CD1c-positive myeloid dendritic cell (primary cell): ENCODE results near the gene GDPGP1.
A peak's percentile ranks its signal among the peaks of the same experiment; 100 is the strongest.

Experiments used
- DNase-seq: peaks from one replicate; pipeline ENCODE4 v3.0.0-alpha.2; 2016; ENCODE audit errors: extremely low spot score

The GDPGP1 gene

GRCh38 chr15:90203922-90204321, 30.1 kb upstream of the GDPGP1 start:
- no peak for DNase-seq

- DNase-seq = no peak
Measured at GRCh38 chr15:90205050-90205848, 28.8 kb upstream of the GDPGP1 start.

GRCh38 chr15:90205886-90206285, 28.1 kb upstream of the GDPGP1 start:
- DNase-seq = peak; percentile 76

DNA sequence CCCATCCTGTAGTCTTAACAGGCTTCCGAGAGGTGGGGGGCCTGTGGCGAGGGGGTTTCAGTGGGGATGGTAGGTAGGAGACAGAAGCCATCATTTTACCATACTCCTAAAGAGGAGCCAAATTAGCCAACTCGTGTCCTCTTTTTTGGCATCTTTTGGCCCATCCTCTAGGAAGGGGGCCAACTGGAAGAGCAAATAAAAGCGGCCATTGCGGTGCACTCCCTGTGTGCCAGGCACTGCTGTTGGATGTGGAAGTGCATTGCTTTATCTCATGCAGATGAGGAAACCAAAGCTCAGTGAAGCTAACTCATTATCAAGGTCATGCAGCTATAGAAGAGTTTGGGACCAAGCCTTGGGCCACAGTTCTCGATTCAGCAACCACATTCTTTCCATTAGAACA, 26.8 kb upstream of the GDPGP1 start:
- no peak for DNase-seq

- no peak for DNase-seq
Measured at GRCh38 chr15:90208356-90208755, 25.7 kb upstream of the GDPGP1 start.

GRCh38 chr15:90209591-90209990, 24.4 kb upstream of the GDPGP1 start:
- DNase-seq = peak; percentile 45

DNA sequence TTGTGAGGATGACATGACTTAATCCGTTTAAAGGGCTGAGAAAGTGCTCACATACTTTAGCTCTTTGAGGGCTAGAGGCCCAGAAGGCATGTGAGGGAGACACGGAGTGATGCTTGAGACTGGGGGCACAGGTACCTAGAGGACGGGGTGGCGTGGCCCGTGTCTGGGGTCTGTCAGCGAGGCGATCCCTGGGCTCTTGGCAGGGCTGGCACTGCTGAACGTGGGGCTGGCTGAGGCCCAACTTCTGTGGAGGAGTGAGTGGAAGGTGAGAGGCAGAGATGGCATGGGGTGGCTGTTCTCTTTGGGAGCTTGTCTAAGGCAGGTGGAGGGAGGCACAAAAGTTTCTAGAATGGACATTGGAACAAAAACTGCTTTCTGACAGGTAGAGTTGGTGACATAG, 23.4 kb upstream of the GDPGP1 start:
- DNase-seq = no peak

- DNase-seq = no peak
Measured at GRCh38 chr15:90211009-90211408, 23.0 kb upstream of the GDPGP1 start.

- DNase-seq = peak; percentile 28
Measured at GRCh38 chr15:90211440-90212143, 22.4 kb upstream of the GDPGP1 start.

GRCh38 chr15:90212221-90213098, 21.5 kb upstream of the GDPGP1 start:
- DNase-seq = no peak

- no peak for DNase-seq
Measured at GRCh38 chr15:90213122-90213817, 20.7 kb upstream of the GDPGP1 start.

GRCh38 chr15:90213818-90214204, 20.2 kb upstream of the GDPGP1 start:
- DNase-seq = no peak

DNA sequence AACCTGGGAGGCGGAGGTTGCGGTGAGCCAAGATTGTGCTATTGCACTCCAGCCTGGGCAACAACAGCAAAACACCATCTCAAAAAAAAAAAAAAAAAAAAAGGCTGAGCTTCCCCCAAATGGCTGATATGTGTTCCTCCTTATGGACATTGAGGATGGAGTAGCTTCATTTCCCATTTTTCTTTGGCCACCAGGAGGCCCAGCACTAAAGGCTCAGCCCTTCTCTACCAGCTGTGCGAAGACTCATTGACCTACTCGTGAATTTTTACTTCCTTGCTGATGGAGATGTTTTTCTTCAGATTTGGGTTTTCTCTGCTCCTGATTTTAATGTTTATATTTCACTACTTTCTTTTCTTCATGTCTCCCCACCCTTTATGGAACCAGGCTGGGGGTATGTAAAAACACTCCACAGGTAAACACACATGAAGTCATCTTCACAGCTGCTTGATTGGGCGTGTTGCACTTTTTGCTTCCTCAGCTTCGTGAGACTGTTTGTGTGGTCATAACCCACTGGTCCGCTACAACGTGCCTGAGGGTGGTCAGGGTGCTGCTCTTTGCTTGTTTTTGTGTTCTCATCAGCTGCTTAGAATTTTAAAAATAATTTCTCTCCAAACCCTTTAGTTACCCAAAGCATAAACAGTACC, 19.3 kb upstream of the GDPGP1 start:
- DNase-seq = peak; percentile 69

DNA sequence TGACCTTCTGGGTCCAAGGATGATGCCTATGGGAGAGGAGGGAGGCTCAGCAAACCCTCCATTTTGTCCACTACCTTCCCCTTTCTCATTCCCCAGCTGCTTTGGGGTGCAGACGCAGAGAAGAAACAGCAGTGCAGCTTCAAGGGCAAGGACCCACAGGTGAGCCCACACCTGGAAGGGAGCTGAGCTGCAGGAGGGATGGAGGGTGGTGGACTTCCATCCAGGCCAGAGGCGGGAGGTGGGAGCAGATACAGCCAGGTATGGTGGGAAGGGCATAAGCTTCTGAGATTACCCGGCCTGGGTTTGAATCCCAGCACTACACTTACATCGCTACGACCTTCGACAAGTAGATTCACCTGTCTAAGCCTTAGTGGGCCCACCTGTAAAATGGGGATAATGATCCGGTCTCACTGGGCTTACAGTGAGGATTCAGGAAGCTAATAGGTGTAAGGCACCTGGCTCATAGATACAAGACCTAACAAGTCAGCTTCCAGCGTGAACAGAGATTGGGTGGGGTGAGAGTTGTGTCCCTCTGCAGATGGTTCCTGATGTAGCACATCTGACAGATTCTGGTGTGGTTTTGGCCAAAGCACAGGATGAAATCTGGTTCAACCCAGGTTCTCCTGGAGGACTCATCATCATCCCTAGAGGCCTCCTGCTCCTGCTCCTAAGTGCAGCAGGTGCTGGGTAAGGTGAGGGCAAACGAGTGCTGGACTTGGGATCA, 16.2 kb upstream of the GDPGP1 start:
- DNase-seq = no peak

DNA sequence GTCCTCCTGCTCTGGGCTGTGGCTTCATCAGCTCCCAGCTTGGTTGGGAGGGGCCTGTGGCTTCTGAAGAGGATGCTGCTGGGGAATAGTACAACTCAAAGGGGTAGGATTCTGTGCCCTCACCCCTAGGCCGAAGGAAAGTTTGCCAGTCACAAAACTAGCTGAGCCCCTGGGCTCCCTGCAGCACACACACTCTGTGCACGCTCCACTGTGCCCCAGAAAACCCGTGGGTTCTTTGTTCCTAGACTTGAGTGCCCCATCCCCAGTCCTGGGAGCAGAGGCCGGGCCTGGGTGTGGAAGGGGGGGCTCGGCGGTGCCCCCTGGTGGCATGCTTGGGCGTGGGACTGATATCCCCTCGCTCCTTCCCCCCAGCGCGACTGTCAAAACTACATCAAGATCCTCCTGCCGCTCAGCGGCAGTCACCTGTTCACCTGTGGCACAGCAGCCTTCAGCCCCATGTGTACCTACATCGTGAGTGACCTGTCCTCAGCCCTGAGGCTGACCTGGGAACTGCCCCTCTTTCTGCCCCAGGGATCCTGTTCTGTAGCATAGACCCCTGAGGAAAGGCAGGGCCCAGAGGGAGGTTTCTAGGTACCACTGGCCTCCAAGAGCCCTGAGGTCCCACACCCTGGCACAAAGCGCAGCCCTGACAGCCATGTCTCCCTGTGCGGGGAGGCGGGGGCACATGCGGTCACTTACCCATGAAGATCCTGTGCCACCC, 14.4 kb upstream of the GDPGP1 start:
- peak; percentile 47 for DNase-seq

GRCh38 chr15:90221246-90221900, 12.6 kb upstream of the GDPGP1 start:
- peak; percentile 58 for DNase-seq

DNA sequence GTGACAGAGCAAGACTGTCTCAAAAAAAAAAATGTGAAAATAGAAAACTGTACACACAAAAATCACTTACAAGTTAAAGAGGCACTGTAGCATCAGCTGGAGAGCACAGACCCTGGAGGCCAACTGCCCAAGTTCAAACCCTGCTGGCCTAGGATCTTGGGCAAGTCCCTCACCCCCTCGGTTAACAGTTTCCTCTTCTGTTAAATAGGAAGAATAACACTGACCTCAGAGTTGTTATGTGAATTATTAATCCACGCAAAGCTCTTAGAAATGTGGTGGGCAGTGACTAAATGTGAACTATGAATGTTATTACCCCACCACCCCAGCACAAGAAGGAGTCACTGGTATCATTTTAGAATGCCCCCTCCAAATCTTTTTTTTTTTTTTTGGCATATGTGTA, 11.5 kb upstream of the GDPGP1 start:
- no peak for DNase-seq

- no peak for DNase-seq
Measured at GRCh38 chr15:90223441-90224165, 10.4 kb upstream of the GDPGP1 start.

DNA sequence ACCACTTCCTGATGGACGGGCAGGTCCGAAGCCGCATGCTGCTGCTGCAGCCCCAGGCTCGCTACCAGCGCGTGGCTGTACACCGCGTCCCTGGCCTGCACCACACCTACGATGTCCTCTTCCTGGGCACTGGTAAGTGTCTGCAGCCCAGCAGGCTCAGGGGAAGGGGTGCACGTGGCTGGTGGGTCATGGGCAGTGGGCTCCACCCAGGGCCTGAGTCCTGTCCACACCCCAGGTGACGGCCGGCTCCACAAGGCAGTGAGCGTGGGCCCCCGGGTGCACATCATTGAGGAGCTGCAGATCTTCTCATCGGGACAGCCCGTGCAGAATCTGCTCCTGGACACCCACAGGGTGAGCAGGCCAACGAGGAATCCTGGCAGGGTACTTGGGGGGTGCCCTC, 9.0 kb upstream of the GDPGP1 start:
- no peak for DNase-seq
